Measurements from ENCODE around the gene TULP3. TPM values are rescaled to one million over a fixed set of nuclear protein-coding genes. Genes with fewer than 3 reads are reported as not detected.
"Not testable (repeated sequence)": the region's sequence is repeated elsewhere in the genome, so short reads cannot be mapped to it uniquely, and the experiment has no call there.

The TULP3 gene
- total RNA-seq, 1 donor from 2014 or later: 30.4 TPM

DNA sequence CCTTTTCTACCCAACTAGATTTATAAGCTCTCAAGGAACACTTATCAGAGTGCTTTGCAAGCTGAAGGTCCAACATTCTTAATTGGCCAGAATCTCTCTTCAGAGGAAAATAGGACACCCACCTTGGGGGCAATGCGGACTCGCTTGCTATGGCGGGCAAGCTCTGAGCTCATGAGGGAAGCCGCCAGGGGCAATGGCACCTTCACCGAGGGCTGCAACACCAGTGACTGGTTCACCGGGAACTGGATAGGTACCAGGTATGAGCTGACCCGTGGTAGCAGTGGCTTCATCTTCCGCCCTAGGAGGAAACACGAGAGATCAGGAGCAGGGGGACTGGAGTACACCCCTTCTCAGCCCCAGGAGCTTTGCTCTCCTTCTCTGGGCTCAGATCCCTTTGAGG lies 26.5 kb upstream of the TULP3 start:
- TF ChIP-seq, protein P1, sequence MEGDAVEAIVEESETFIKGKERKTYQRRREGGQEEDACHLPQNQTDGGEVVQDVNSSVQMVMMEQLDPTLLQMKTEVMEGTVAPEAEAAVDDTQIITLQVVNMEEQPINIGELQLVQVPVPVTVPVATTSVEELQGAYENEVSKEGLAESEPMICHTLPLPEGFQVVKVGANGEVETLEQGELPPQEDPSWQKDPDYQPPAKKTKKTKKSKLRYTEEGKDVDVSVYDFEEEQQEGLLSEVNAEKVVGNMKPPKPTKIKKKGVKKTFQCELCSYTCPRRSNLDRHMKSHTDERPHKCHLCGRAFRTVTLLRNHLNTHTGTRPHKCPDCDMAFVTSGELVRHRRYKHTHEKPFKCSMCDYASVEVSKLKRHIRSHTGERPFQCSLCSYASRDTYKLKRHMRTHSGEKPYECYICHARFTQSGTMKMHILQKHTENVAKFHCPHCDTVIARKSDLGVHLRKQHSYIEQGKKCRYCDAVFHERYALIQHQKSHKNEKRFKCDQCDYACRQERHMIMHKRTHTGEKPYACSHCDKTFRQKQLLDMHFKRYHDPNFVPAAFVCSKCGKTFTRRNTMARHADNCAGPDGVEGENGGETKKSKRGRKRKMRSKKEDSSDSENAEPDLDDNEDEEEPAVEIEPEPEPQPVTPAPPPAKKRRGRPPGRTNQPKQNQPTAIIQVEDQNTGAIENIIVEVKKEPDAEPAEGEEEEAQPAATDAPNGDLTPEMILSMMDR (IDR thresholded peaks at IDR 0.05): no peak
- no peak for TF ChIP-seq POLR2AphosphoS5 (IDR thresholded peaks at IDR 0.05; ENCODE audit: insufficient read depth in 1 of 2, low read depth in 1 of 2)
- no peak for TF ChIP-seq POLR2A (IDR thresholded peaks at IDR 0.05)
- no peak for DNase-seq (ENCODE audit: extremely low spot score in 2 of 2)
- Histone ChIP-seq H3K27ac (no peak overlapping the region), H3K9me3 (no peaks in the 10 kb centered on the region), H3K36me3 (no peaks in the 10 kb centered on the region), H3K27me3 (no peaks in the 10 kb centered on the region), H3K4me1 (no peaks in the 10 kb centered on the region), H3K4me3 (no peak overlapping the region)
- intact Hi-C loops (cut with DNase I): no loop called here

DNA sequence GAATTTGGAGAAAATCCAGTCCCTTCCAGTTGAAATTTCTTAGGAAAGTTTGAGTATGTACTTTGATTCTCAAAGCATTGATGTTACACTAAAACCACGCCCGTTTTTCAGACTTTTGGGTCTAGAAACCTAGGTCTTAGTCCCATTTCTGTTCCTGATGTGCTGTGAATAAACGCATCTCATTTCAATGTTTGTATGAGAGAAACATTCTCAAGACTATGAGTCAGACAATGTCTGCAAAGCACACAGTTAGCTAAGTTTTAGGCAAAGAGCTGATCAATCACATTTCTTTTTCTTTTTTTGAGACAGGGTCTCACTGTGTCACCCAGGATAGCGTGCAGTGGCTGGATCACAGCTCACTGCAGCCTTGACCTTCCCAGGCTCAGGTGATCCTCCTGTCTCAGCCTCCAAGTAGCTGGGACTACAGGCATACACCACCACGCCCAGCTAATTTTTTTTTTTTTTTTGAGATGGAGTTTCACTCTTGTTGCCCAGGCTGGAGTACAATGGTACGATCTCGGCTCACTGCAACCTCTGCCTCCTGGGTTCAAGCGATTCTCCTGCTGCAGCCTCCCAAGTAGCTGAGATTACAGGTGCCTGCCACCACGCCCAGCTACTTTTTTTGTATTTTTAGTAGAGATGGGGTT lies 21.6 kb upstream of the TULP3 start:
- DNase-seq (ENCODE audit: extremely low spot score in 2 of 2); H3K36me3 ChIP-seq; H3K9me3 ChIP-seq; H3K27me3 ChIP-seq; H3K27ac ChIP-seq; H3K4me3 ChIP-seq; intact Hi-C loops (cut with DNase I); H3K4me1 ChIP-seq: not testable (repeated sequence)

DNA sequence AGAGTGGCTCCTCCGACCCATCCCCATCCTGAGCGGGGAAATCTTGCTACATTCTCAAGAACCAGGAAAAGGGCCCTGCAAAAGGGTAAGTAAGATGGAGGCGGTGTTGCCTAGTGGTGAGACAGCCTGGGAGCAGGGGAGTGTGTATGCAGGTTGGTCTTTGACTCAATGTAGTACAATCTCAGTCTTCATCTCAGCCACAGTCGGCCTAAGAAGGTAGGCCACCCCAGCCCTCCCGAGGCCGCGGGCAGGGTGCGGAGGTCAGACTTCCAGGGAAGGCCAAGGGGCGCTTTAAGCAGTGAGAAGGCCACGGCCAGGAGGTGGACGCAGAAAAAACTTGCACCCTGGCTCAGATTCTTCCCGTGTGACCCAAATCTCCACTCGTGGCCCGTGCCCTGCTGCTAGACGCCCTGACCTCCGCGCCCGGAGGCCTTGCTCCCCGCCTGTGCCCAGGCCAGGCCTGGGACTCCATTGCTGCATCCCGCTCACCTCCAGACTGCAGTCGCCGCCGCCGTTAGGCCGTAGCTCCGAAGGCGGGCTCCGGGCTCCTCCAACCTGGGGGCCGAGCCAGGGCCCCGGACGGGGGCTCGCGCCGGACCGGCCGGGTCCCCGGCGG lies 14.2 kb upstream of the TULP3 start:
- Histone ChIP-seq H3K4me3 (peak overlapping the region; percentile 87 to 89), H3K27me3 (no peaks in the 10 kb centered on the region), H3K9me3 (no peaks in the 10 kb centered on the region), H3K27ac (peak overlapping the region; percentile 98), H3K36me3 (no peaks in the 10 kb centered on the region), H3K4me1 (peaks cover 20% of the 10 kb centered on the region)
- no peak for DNase-seq (ENCODE audit: extremely low spot score in 2 of 2)
- TF ChIP-seq, protein P1 (IDR thresholded peaks at IDR 0.05): no peak
- TF ChIP-seq POLR2A (IDR thresholded peaks at IDR 0.05) (no peak), POLR2AphosphoS5 (IDR thresholded peaks at IDR 0.05; ENCODE audit: insufficient read depth in 1 of 2, low read depth in 1 of 2) (no peak)
- intact Hi-C loops (cut with DNase I): no loop called here

DNA sequence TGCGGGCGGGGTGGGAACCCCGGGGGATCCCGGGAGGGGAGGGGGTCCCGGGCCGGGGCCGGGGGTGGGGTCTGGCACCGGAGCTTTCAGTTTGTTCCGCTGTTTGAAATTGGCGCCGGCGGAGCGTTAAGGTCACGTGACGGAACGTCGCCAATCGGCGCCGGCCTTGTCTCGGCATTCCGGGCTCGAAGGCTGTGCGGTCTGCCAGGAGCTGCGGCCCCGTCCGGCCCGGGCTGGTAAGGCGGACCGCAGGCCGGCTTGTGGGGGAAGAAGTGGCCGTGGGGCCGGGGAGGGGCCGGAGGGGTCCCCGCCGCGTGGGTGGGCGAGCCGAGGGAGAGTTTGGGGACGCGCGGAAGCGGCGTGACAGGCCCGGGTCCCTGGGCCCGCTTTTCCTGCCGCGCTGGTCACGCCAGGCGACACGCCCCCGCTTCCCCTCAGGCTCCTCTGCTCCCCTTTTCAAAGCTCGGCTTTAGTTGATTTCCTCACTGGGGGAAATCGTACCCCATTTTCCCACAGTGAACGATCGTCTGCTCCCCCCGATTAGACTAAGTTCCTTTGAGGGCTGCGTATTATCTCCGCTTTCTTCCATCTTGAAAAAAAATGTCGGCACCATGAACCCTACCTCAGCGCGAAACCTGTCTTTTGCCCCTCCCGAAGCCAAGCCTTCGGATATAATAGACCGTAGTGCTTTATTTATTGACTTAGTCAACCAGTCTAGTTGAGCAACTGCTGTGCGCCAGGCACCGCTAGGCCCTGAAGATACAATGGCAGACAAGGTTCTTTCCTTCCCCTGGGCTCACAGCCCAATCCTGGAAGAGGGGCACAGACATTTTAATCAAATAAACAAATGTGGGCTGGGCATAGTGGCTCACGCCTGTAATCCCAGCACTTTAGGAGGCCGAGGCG lies 13.4 kb upstream of the TULP3 start, which contains the start of the genes FOXM1 and RHNO1:
TSS of gene FOXM1 (minus strand) at position 128 of the 906 bp plus-strand sequence. CDS start 2,696 bp downstream, outside the sequence.
TSS of gene RHNO1 (plus strand) at position 177 of the 906 bp plus-strand sequence. CDS start 8,144 bp downstream, outside the sequence.
- peaks cover 20% of the 10 kb centered on the region for H3K4me1 ChIP-seq
- no peaks in the 10 kb centered on the region for H3K36me3 ChIP-seq
- H3K27me3 ChIP-seq: no peaks in the 10 kb centered on the region
- peak in 1 of 2 donors; percentile 94 for DNase-seq (ENCODE audit: extremely low spot score in 2 of 2)
- peak within 1 kb of the TSS; percentile 98 for H3K27ac ChIP-seq
- H3K9me3 ChIP-seq: no peaks in the 10 kb centered on the region
- H3K4me3 ChIP-seq: peak within 1 kb of the TSS; percentile 87 to 89
- peak; percentile 31 to 85 for TF ChIP-seq POLR2AphosphoS5 (IDR thresholded peaks at IDR 0.05; ENCODE audit: insufficient read depth in 1 of 2, low read depth in 1 of 2)
- TF ChIP-seq, protein P1 (IDR thresholded peaks at IDR 0.05): peak in 1 of 3 experiments; percentile 33
- peak in 1 of 2 donors; percentile 43 for TF ChIP-seq POLR2A (IDR thresholded peaks at IDR 0.05)
- intact Hi-C loops (cut with DNase I): no loop called here

DNA sequence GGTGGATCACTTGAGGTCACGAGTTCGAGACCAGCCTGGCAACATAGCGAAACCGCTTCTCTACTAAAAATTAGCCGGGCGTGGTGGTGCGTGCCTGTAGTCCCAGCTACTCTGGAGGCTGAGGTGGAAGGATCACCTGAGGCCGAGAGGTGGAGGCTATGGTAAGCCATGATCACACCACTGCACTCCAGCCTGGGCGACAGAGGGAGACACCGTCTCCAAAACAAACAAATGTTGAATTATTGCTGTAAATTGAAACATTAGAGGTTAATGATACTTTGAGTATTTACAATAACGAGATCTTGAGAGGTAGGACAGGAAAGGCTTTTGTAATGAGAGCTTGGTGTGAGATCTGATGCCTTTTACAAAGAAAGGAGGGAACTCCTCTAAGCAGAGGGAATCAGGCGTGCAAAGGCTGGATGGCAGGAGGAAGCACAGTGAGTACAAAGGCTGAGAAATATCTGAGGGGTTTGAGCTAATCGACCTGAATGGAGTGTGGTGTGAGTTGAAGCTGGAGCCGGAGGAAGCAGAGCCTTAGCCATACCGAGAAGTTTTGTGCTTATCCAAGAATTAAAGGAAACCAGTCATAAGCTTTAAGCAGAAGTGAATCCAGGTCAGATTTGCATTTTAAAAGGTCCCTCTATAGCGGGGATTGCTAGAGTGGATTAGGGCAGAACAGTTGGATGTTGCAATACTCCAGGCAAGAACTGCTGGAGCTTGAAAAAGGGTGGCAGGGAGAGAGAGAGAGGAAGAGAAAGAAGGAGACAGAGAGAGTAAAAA lies 12.5 kb upstream of the TULP3 start:
- H3K36me3 ChIP-seq: no peaks in the 10 kb centered on the region
- intact Hi-C loops (cut with DNase I): no loop called here
- peaks cover 20% of the 10 kb centered on the region for H3K4me1 ChIP-seq
- peak overlapping the region; percentile 98 for H3K27ac ChIP-seq
- no peaks in the 10 kb centered on the region for H3K27me3 ChIP-seq
- H3K4me3 ChIP-seq: peak overlapping the region; percentile 87 to 89
- TF ChIP-seq POLR2A (IDR thresholded peaks at IDR 0.05): no peak
- TF ChIP-seq, protein P1 (IDR thresholded peaks at IDR 0.05): no peak
- TF ChIP-seq POLR2AphosphoS5 (IDR thresholded peaks at IDR 0.05; ENCODE audit: insufficient read depth in 1 of 2, low read depth in 1 of 2): no peak
- no peak for DNase-seq (ENCODE audit: extremely low spot score in 2 of 2)
- no peaks in the 10 kb centered on the region for H3K9me3 ChIP-seq

Measured in vagina (tissue), 2 donors.